SKM-1 (cell line): ENCODE data around the gene CDCA7L.
A peak's percentile ranks its signal among the peaks of the same experiment; 100 is the strongest.

Experiments
- DNase-seq: peaks from one replicate; lab custom pipeline; 2025; ENCODE audit not compliant: unreplicated experiment; lab: John Stamatoyannopoulos, UW

The CDCA7L gene, protein sequence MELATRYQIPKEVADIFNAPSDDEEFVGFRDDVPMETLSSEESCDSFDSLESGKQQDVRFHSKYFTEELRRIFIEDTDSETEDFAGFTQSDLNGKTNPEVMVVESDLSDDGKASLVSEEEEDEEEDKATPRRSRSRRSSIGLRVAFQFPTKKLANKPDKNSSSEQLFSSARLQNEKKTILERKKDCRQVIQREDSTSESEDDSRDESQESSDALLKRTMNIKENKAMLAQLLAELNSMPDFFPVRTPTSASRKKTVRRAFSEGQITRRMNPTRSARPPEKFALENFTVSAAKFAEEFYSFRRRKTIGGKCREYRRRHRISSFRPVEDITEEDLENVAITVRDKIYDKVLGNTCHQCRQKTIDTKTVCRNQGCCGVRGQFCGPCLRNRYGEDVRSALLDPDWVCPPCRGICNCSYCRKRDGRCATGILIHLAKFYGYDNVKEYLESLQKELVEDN

DNA sequence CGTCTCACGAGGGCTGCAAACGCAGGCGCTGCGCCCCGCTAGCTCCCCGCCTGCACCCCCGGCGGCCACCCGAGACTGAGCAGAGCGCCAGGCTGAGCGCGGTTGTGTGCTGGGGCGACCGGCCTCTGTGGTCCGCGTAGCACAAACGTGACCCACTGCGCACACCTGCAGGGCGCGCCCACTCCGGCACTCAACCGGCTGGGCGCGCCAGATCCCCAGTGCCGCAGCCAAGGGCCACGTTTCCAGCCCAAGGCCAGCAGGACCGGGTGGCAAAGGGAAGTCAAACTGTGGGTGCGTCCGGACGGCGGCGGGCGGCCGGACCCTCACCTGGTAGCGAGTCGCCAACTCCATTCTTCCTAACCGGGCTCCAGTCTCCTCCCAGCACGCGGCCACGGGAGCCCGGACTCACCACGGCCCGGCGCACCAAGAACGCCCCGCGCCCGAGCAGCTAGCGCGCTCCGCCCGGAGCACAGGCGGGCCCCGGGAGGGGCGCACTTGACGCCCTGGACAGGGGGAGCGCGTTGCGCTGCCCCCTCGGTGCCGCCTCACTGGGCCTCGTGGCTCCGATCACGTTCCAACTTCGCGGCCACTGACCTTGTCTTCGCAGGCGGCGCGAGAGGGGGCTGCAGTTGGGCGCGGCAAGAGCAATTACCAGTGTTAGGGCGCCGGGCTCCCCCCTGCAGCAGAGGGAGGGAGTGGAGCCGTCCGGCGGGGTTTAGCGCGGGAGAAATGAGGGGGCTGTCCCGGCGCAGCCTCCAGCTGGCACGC, at the start of gene CDCA7L:
Gene CDCA7L, minus strand, starts transcription at position 446 of the 768 bp plus-strand sequence. Its CDS starts 95 bp downstream, at position 351.
- DNase-seq: peak; percentile 68

DNA sequence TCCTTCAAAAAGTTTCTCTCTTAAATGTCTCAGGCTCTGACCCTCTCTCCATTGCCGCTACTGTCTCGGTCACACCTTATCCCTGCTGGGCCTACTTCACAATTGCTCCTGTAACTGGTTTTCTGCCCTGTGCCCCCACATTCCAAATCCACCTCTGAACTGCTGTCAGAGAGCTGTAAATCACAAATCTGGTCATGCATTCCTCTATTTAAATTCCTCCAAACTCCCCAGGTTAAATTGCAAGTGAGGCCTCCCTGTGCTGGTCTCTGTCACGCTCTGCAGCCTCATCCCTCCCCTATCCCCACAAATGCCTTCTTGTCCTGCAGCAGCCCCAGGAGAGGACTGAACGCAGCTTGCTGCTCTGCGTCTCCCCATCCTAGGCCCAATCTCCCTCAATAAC, 40.4 kb upstream of the CDCA7L start:
- no peak for DNase-seq

DNA sequence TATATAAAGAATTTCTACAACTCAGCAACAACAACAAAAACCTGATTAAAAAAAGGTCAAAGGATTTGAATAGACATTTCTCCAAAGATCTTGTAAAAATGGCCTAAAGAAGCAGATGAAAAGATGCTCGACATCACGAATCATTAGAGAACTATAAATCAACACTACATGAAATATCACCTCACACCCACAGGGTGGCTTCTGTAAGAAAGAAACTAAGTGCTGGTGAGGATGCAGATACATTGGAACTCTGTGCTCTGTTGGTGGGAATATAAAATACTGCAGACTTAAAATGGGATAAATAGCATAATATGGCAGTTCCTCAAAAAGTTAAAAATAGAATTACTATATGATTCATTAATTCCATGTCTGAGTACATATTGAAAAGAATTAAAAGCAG, 38.3 kb upstream of the CDCA7L start:
- DNase-seq: no peak

- no peak for DNase-seq
Observed at GRCh38 chr7:21983056-21983455, 37.4 kb upstream of the CDCA7L start.

GRCh38 chr7:21981524-21981923, 35.8 kb upstream of the CDCA7L start:
- DNase-seq: no peak

- no peak for DNase-seq
Observed at GRCh38 chr7:21980926-21981500, 35.3 kb upstream of the CDCA7L start.

- DNase-seq: no peak
Observed at GRCh38 chr7:21972397-21972784, 26.7 kb upstream of the CDCA7L start.

- DNase-seq: no peak
Observed at GRCh38 chr7:21971780-21972396, 26.2 kb upstream of the CDCA7L start.

- DNase-seq: no peak
Observed at GRCh38 chr7:21969822-21970221, 24.1 kb upstream of the CDCA7L start.

- DNase-seq: peak; percentile 62
Observed at GRCh38 chr7:21967598-21968003, 21.9 kb upstream of the CDCA7L start.

GRCh38 chr7:21966271-21966670, 20.6 kb upstream of the CDCA7L start:
- DNase-seq: no peak

GRCh38 chr7:21965291-21965690, 19.6 kb upstream of the CDCA7L start:
- DNase-seq: peak; percentile 47

DNA sequence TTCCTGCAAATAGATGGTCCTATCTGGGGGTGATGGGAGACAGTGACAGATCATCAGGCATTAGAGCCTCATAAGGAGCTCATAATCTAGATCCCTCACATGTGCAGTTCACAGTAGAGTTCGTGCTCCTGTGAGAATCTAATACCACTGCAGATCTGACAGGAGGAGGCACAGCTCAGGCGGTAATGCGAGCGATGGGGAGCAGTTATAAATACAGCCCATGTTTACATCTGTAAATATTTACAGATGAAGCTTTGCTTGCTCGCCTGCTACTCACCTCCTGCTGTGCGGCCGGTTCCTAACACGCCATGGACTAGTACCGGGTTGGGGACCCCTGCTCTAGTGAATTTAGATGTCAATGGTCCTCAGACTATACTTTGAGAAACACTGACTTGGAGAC, 17.0 kb upstream of the CDCA7L start:
- DNase-seq: no peak

- no peak for DNase-seq
Observed at GRCh38 chr7:21960922-21961321, 15.2 kb upstream of the CDCA7L start.

GRCh38 chr7:21959387-21959776, 13.7 kb upstream of the CDCA7L start:
- no peak for DNase-seq

GRCh38 chr7:21953781-21954180, 8.1 kb upstream of the CDCA7L start:
- no peak for DNase-seq

DNA sequence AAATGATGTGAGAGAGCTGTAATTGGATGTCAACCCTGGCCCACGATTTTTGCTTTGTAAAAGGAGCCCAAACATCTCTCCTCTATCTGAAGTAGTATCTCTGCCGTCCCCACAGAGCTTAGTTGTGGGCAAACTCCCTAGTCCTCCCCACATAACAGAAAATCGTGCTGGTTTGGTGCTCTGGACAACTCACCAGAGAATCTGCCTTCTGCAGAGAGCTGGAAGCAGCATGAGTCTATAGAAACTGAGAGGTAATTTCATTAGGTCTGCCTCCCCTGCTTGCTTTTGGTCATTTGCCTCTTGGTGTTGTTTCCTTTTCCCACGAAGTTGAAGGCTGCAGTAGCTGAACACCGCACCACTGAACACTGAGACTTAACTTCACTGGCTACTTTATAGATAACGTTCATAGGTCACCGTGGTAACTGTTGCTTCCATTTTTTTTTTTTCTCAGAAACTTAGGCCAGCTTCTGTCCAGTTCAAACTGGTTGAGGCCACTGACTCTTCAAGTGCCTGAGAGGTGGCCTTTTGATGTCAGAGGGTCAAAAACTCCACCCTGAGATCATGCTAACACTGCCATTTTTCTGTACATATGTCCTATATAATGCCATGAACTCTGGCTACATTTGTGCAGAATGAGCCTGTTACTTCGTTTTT, 3.3 kb upstream of the CDCA7L start:
- DNase-seq: no peak

GRCh38 chr7:21948364-21948763, 2.7 kb upstream of the CDCA7L start:
- DNase-seq: no peak

DNA sequence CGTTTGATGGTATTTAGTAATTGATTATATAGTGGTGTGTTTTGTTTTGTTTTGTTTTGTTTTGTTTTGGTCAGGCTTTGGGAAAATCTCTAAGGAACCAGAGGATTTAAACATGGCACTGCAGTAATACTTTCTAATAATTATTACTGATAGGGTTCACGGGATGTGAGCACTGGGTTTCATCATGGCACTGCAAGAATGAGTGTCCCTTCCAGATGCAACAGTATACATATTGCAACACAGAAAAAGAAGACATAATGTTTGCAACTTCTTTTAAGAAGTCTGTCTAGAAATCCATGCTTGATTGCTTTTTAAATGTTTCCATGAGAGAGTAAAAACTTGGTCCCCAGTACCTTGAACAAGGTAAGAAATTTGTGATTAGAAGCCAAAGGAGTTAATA, 2.2 kb upstream of the CDCA7L start:
- DNase-seq: no peak

DNA sequence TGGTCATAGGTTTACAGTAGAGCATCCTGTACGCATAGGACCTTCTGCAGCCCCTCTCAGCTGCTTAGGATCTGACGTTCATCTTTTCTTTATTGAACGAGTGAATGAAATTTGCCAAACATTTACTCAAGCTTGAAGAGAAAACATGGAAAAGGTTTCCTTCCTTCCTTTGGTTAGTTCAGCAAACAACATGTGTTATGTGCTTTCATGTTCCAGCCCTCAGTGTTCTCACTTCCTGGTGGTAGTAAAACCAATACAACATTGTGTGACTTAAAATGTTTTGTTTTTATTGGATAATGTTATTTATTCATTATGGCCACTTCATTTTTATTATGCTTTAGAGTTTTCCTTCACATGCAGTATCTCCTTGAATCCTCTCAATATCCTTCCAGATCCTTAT, 1.4 kb upstream of the CDCA7L start:
- no peak for DNase-seq

- no peak for DNase-seq
Observed at GRCh38 chr7:21946222-21946709, 567 bp upstream of the CDCA7L start.
